Measurements from ENCODE around the gene CWC15. TPM values are rescaled to one million over a fixed set of nuclear protein-coding genes. Genes with fewer than 3 reads are reported as not detected.
"Not testable (repeated sequence)": the region's sequence is repeated elsewhere in the genome, so short reads cannot be mapped to it uniquely, and the experiment has no call there.

The CWC15 gene
- total RNA-seq, 1 experiment from 2014 or later: 58.9 TPM

GRCh38 chr11:94933223-94934130, 39.9 kb downstream of the CWC15 start:
- ATAC-seq (no peak), DNase-seq (ENCODE audit: low read depth, low spot score) (no peak)
- Histone ChIP-seq H3K4me1 (ENCODE audit: control insufficient read depth, insufficient read depth, low read length) (no peaks in the 10 kb centered on the region), H3K36me3 (ENCODE audit: control insufficient read depth, insufficient read depth, low read length) (no peaks in the 10 kb centered on the region), H3K4me3 (ENCODE audit: low read depth in 2 of 2, low read length in 2 of 2) (no peak overlapping the region), H3K27ac (ENCODE audit: low read length) (no peak overlapping the region), H3K9me3 (ENCODE audit: control insufficient read depth, insufficient read depth, low read depth, low read length) (no peaks in the 10 kb centered on the region), H3K27me3 (ENCODE audit: control insufficient read depth, insufficient read depth, low read length) (0 out of 2 replicates have a peak, but pooled peaks cover 2% of the 10 kb centered on the region)
- ChIA-PET POLR2A (no interaction called here), CTCF (no interaction called here)
- intact Hi-C loops (cut with micrococcal nuclease; ENCODE audit: unreplicated experiment) (no loop called here), in situ Hi-C loops (cut with HindIII; ENCODE audit: low pct_unique_long_range_greater_than_20kb, low sequenced_read_pairs) (no loop called here)
- BruUV-seq (replicated peaks): no TSS peak
- TF ChIP-seq REST (IDR thresholded peaks at IDR 0.05; ENCODE audit: insufficient read depth in 1 of 2, low read depth in 2 of 2, low read length in 1 of 2) (no peak), TCF7L2 (IDR thresholded peaks at IDR 0.05; ENCODE audit: low read depth, low read length) (no peak), SIN3A (IDR thresholded peaks at IDR 0.05; ENCODE audit: borderline replicate concordance, insufficient read depth, low read depth, low read length) (no peak), CTCF (IDR thresholded peaks at IDR 0.05) (no peak), POLR2AphosphoS5 (IDR thresholded peaks at IDR 0.05; ENCODE audit: low read depth, low read length) (no peak)

GRCh38 chr11:94932503-94932902, 40.9 kb downstream of the CWC15 start:
- ATAC-seq: no peak
- H3K27me3 ChIP-seq (ENCODE audit: control insufficient read depth, insufficient read depth, low read length): 0 out of 2 replicates have a peak, but pooled peaks cover 2% of the 10 kb centered on the region
- H3K9me3 ChIP-seq (ENCODE audit: control insufficient read depth, insufficient read depth, low read depth, low read length): no peaks in the 10 kb centered on the region
- BruUV-seq (replicated peaks): no TSS peak
- TF ChIP-seq TCF7L2 (IDR thresholded peaks at IDR 0.05; ENCODE audit: low read depth, low read length) (no peak), SIN3A (IDR thresholded peaks at IDR 0.05; ENCODE audit: borderline replicate concordance, insufficient read depth, low read depth, low read length) (no peak), REST (IDR thresholded peaks at IDR 0.05; ENCODE audit: insufficient read depth in 1 of 2, low read depth in 2 of 2, low read length in 1 of 2) (no peak), POLR2AphosphoS5 (IDR thresholded peaks at IDR 0.05; ENCODE audit: low read depth, low read length) (no peak), CTCF (IDR thresholded peaks at IDR 0.05) (no peak)
- no peaks in the 10 kb centered on the region for H3K36me3 ChIP-seq (ENCODE audit: control insufficient read depth, insufficient read depth, low read length)
- CTCF ChIA-PET: no interaction called here
- no peak for DNase-seq (ENCODE audit: low read depth, low spot score)
- intact Hi-C loops (cut with micrococcal nuclease; ENCODE audit: unreplicated experiment): no loop called here
- POLR2A ChIA-PET: interaction anchor here (0.7 kb wide), 1 partner anchor 48 kb away, joined by 6 read pairs; no protein-coding TSS in a partner anchor
- H3K27ac ChIP-seq (ENCODE audit: low read length): no peak overlapping the region
- H3K4me3 ChIP-seq (ENCODE audit: low read depth in 2 of 2, low read length in 2 of 2): no peak overlapping the region
- H3K4me1 ChIP-seq (ENCODE audit: control insufficient read depth, insufficient read depth, low read length): no peaks in the 10 kb centered on the region
- in situ Hi-C loops (cut with HindIII; ENCODE audit: low pct_unique_long_range_greater_than_20kb, low sequenced_read_pairs): no loop called here

- POLR2A ChIA-PET: interaction anchor here (0.7 kb wide), 1 partner anchor 47 kb away, joined by 6 read pairs; no protein-coding TSS in a partner anchor
- in situ Hi-C loops (cut with HindIII; ENCODE audit: low pct_unique_long_range_greater_than_20kb, low sequenced_read_pairs); ATAC-seq; H3K27ac ChIP-seq (ENCODE audit: low read length); H3K27me3 ChIP-seq (ENCODE audit: control insufficient read depth, insufficient read depth, low read length); H3K4me3 ChIP-seq (ENCODE audit: low read depth in 2 of 2, low read length in 2 of 2); BruUV-seq (replicated peaks); H3K9me3 ChIP-seq (ENCODE audit: control insufficient read depth, insufficient read depth, low read depth, low read length); DNase-seq (ENCODE audit: low read depth, low spot score); H3K4me1 ChIP-seq (ENCODE audit: control insufficient read depth, insufficient read depth, low read length); intact Hi-C loops (cut with micrococcal nuclease; ENCODE audit: unreplicated experiment); CTCF ChIA-PET; H3K36me3 ChIP-seq (ENCODE audit: control insufficient read depth, insufficient read depth, low read length): not testable (repeated sequence)
Observed at GRCh38 chr11:94932072-94932471, 41.3 kb downstream of the CWC15 start.

All from Panc1 (cell line).